Right hindlimb (tissue), 1 donor: ENCODE data around the gene MXD4.
A peak's percentile ranks its signal among the peaks of the same experiment; 100 is the strongest.

Experiments used
- DNase-seq: peaks from one replicate; pipeline ENCODE4 v3.0.0-alpha.2; 2018

The MXD4 gene

GRCh38 chr4:2261853-2262144, at the start of gene MXD4:
Gene MXD4 (minus strand): TSS chr4:2262109. CDS start chr4:2261980, 129 bp downstream.
- no peak for DNase-seq

- peak; percentile 6 for DNase-seq
Observed at GRCh38 chr4:2306773-2307410, 45.0 kb upstream of the MXD4 start.

- DNase-seq, result peak; percentile 6
Observed at GRCh38 chr4:2305766-2306501, 44.0 kb upstream of the MXD4 start.

GRCh38 chr4:2304877-2305561, 43.1 kb upstream of the MXD4 start:
- peak; percentile 18 for DNase-seq

- DNase-seq, result no peak
Observed at GRCh38 chr4:2304321-2304876, 42.5 kb upstream of the MXD4 start.

GRCh38 chr4:2303686-2304320, 41.9 kb upstream of the MXD4 start:
- no peak for DNase-seq

- no peak for DNase-seq
Observed at GRCh38 chr4:2303121-2303685, 41.3 kb upstream of the MXD4 start.

- DNase-seq, result no peak
Observed at GRCh38 chr4:2302387-2303119, 40.6 kb upstream of the MXD4 start.

GRCh38 chr4:2301806-2302205, 39.9 kb upstream of the MXD4 start:
- no peak for DNase-seq

- DNase-seq, result no peak
Observed at GRCh38 chr4:2301225-2301642, 39.3 kb upstream of the MXD4 start.

- DNase-seq, result no peak
Observed at GRCh38 chr4:2300431-2301224, 38.7 kb upstream of the MXD4 start.

GRCh38 chr4:2299794-2300193, 37.9 kb upstream of the MXD4 start:
- DNase-seq, result no peak

GRCh38 chr4:2298532-2298991, 36.7 kb upstream of the MXD4 start:
- no peak for DNase-seq

GRCh38 chr4:2297606-2298531, 36.0 kb upstream of the MXD4 start:
- DNase-seq, result no peak

- DNase-seq, result no peak
Observed at GRCh38 chr4:2296631-2297601, 35.0 kb upstream of the MXD4 start.

- DNase-seq, result no peak
Observed at GRCh38 chr4:2295900-2296442, 34.1 kb upstream of the MXD4 start.

- DNase-seq, result no peak
Observed at GRCh38 chr4:2295500-2295899, 33.6 kb upstream of the MXD4 start.

GRCh38 chr4:2292646-2293108, 30.8 kb upstream of the MXD4 start:
- DNase-seq, result no peak
